Mammary epithelial cell (primary cell): ENCODE measurements around the gene L3MBTL4.

ENCODE experiments used
- CTCF ChIP-seq, 2 donors: IDR thresholded peaks in 1 of 2; conservative IDR thresholded peaks in 1 of 2; 2 replicates each; pipeline ENCODE4 v1.5.1; 2011 to 2012; ENCODE audit warnings: inconsistent platforms in 2 of 2, low read length in 2 of 2, mild to moderate bottlenecking in 2 of 2, control low read depth in 1 of 2, low read depth in 1 of 2; ENCODE audit not compliant: insufficient read depth in 1 of 2; ENCODE audit errors: extremely low read depth in 1 of 2
- EZH2 ChIP-seq: IDR thresholded peaks from 2 replicates; pipeline ENCODE4 v1.6.1; 2012; ENCODE audit warnings: low read length, inconsistent platforms, borderline replicate concordance

- no peak for TF ChIP-seq CTCF (conservative IDR thresholded peaks at IDR 0.05 in 1 of 2, IDR thresholded peaks at IDR 0.05 in 1 of 2; ENCODE audit: extremely low read depth in 1 of 2, insufficient read depth in 1 of 2, low read depth in 1 of 2, low read length in 2 of 2)
- no peak for TF ChIP-seq EZH2
These were observed 465.9 kb downstream of the L3MBTL4 start for GRCh38 chr18:5948781-5949180.
